NCI-H510A treated with DMSO at 0.1 percent for 48 hours (cell line): Measurements from ENCODE around the gene TMEM50A.
A peak's percentile ranks its signal among the peaks of the same experiment; 100 is the strongest.
"Not testable (repeated sequence)": the region's sequence is repeated elsewhere in the genome, so short reads cannot be mapped to it uniquely, and the experiment has no call there.

ENCODE experiments used
- DNase-seq: peaks from one replicate; lab custom pipeline; 2025; lab: John Stamatoyannopoulos, UW

TMEM50A gene

DNA sequence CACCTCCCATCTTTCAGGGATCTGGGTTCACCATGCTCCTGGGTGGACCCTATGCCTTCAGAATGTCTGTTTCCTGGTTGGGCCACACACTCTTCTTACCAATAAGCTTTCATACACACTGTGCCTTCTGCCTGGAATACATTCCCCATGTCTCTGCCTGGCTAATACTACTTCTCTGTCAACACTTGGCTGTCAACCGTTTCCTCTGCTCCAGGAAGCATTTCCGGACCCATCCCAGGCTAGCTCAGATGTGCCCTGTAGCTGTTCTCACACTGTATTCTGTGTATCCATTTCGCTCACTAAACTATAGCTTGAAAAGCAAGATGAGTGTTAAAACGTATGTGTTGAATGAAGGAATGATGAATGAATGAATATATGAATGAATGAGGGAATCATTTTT lies 49.0 kb downstream of the TMEM50A start:
- not testable (repeated sequence) for DNase-seq

GRCh38 chr1:25388691-25389090 lies 50.6 kb downstream of the TMEM50A start:
- DNase-seq, result peak; percentile 32

DNA sequence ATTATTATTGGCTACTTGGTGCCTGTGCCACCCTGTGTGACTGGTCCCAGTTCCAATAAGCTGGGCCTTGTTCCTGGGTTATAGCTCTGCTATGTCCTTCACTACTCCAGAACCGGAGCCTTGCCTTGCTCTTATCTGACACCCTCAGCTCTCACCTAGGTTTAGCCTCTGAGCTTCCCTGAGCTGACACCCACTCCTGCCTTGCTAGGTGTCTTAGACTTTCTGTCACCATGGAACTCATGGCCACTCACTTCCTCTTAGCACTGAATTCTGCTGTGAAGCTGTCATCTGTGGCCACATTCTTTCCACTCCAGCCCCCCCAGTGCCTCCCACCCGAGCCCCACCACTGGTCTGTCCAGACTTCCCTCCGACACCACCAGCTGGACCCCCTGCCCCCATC lies 51.6 kb downstream of the TMEM50A start:
- DNase-seq, result not testable (repeated sequence)

DNA sequence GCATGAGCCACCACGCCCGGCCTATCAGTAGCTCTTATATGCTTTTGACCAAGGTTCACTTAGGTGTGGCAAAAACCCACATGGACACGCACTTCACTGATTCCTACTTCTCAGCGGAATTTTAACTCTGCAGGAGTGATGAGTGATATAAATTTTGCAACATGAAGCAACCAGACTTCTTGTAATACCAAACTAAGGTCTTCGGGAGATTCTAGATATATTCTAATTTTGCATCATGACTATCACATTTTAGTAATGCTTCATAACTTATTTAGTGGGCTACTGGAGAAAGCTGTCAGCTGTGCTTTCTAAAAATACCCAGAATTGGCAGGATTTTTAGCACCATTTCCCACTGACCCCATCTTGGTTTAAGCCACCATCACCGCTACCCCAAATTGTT lies 54.7 kb downstream of the TMEM50A start:
- no peak for DNase-seq

- DNase-seq, result not testable (repeated sequence)
Measured at GRCh38 chr1:25397549-25397948, 59.4 kb downstream of the TMEM50A start.

GRCh38 chr1:25398079-25398478 lies 59.9 kb downstream of the TMEM50A start:
- DNase-seq, result not testable (repeated sequence)

GRCh38 chr1:25402947-25403803 lies 65.0 kb downstream of the TMEM50A start:
- not testable (repeated sequence) for DNase-seq

DNA sequence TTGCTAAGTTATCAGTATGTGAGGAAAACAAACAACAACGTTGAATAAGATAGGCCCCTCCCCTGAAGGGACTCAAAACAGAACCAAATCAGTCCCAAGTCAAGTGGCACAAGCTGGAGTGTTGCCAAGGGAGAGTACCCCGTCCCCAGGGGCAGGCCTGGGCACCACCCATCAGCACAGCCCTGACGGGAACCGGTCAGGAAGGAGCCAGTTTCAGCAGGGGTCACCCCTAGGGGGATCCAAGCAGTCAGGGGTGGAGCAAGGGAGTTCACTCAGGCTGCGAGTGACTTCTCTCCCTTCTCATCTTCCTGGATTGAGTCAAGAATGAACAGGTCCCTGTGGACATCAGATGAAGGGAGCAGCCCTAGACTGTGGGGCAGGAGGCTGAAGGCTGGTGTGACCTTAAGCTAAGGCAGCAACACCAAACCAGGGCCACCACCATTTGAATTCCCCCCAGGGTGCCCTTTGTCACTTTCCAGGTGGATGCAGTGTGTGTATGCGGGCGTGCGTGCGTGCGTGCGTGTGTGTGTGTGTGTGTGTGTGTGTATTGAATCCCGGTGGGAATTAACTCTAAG lies 67.7 kb downstream of the TMEM50A start:
- DNase-seq, result not testable (repeated sequence)

DNA sequence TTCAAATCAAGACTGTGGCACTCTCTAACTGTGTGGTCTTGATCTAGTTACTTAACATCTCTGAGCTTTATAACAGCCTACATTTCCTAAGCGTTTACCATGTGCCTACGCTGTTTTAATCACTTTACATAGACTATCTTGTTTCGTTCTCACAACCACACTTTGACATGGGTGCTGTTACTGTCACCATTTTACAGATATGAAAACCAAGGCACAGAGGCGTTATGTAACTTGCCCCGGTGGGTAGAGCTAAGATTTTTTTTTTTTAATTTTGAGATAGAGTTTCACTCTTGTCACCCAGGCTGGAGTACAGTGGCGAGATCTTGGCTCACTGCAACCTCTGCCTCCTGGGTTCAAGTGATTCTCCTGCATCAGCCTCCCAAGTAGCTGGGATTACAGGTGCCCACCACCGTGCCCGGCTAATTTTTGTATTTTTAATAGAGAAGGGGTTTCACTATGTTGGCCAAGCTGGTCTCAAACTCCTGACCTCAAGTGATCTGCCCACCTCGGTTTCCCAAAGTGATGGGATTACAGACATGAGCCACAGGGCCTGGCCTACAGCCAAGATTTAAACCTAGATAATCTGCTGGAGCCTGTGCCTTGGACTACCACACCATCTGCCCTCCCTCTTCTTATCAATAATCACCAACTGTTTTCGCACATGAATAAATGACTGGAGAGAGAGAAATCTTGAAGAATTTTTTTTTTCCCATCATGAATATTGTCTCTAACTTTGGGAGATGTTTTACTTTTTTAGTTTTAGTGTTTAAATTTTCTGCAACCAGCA lies 71.7 kb downstream of the TMEM50A start:
- not testable (repeated sequence) for DNase-seq
